HG02763 (cell line): ENCODE data around the gene DMRTC2.
A peak's percentile ranks its signal among the peaks of the same experiment; 100 is the strongest.
"Not testable (repeated sequence)": the region's sequence is repeated elsewhere in the genome, so short reads cannot be mapped to it uniquely, and the experiment has no call there.

Experiments used
- ATAC-seq: cut with Tn5 transposase; IDR thresholded peaks from one replicate; pipeline ENCODE4 v1.9.1; 2021; ENCODE audit warnings: mild to moderate bottlenecking, moderate library complexity; ENCODE audit not compliant: unreplicated experiment

DMRTC2 gene

DNA sequence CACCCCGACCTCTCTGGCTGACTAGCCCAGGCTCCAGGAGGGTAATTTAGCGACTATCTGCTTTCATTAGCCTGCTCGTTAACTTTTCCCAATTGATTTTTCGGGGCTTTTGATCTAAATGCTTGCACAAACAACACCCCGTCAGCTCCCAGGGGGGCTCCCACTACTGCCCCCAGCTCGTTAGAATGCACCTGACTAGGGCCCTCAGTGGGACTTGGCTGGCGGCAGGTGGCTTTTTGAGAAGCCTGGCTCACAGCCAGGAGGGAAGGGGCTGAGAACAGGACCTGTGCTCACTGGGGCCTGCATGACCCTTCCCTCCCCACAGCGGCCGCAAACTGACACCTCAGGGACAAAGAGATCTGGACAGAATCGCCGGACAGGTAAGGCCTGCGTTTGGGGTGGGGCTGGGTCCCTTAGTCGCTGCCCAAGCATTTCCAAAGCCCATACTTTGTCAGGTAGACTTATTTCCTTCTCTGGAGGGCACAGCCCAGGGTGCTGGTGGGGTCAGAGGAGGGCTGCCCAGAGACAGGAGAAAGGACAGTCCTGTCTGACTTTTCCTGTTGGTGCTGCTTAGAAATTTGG, 24.6 kb downstream of the DMRTC2 start:
- no peak for ATAC-seq

DNA sequence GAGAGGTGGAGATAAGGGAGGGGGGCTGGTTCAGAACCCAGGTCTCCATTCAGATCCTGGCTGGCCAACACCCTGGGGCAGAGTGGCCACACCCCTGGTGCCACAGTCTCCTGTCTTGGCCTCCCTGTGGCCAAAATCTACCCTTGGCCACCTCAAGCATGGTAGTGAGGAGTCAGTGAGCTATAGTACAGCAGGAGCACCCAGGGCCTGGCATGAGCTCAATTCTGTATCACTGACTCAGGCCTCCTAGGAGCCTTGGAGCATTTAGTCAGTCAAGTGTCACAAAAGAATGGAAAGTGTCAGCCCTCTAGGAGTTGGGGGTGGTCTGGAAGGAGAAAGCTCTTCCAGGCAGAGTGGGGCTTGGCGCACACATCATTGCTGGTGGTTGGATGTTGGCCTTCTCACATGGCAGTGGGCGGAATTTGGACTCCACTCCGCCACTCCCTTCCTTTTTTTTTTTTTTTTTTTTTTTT, 25.6 kb downstream of the DMRTC2 start:
- no peak for ATAC-seq

DNA sequence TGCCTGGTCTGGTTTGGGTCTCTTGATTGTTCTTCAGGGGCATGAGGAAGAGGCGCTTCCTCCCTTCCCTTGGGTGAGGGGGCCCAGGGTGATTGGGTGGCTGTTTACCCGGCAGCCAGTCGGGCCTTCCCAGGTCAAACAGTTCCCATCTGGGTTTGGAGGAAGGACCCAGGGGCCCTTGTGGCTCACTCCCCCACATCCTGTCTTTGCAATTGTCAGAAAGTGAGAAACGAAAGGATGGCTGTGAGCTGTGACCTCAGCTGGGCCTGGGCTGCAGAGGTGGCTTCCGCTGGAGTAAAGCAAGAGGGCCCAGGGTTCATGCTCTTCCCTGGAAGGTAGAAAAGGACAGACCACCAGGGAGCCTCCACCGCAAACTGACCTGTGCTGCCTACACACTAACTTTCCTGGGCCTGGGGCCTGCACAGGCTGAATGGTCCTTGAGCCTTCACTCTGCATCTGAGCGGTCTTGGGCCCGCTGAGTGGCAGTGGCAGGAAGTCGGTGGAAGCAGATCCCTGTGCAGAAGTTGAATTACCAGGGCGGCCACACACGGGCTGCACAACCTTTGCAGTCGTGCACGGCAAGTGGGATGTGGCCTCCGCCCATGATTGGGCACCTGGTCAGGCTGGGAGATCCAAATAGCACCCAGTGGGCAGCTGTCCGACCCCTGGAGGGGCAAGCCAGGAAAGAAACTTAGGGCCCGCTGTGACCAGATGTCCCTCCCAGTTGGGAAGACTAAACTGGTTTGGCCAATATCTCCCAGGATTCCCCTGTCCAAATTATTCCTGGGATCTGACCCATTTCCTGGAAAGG, 26.9 kb downstream of the DMRTC2 start:
- ATAC-seq: peak; percentile 51

DNA sequence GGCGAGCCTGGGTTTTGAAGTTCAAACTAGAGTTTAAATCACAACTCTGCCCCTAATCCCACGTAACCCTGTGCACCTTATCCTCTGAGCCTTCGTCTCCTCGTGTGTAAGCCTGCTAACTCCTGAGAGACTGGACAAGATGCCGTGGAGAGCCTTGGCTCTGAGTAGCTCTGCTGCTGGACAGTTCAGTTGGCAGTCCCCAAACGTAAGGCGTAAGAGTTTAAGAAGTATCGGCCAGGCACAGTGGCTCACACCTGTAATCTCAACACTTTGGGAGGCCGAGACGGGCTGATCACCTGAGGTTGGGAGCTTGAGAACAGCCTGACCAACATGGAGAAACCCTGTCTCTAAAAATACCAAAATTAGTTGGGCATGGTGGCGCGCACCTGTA, 27.5 kb downstream of the DMRTC2 start:
- no peak for ATAC-seq

DNA sequence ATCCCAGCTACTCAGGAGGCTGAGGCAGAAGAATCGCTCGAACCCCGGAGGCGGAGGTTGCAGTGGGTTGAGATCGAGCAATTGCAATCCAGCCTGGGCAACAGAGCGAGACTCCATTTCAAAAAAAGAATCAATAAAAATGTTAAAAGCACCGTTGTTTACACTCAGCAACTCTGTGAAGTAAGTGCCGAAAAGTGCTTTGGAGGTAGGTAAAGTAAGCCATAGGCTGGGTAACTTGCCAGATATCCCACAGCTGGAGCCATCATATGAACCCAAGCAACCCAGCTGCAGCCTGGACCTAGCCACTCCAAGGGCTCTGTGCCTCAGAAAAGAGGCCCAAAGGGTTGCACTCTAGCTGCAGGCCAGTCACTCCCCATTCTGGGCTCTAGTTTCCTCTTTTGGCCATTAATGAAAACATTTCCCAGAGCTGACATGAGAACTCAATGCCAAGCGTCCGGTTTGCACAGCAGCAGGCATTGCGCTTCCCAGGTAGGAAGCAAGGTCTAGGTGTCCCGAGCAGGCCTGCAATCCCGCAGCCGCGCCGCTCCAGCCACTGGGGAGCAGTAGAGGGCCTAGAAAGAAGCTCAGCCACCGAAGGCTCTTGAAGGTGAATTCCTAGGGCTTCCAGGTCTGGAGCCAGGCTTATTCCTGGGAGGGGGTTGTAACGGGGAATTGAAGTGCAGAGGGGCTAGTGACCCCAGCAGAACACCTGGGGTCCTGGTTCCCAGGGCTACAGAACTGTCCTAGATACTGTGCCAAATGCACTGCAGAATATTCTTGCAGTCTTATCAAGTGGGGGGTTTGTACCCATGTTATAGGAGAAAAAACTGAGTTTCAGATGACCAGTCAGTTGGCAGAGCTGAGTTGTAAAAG, 28.2 kb downstream of the DMRTC2 start:
- ATAC-seq: no peak

DNA sequence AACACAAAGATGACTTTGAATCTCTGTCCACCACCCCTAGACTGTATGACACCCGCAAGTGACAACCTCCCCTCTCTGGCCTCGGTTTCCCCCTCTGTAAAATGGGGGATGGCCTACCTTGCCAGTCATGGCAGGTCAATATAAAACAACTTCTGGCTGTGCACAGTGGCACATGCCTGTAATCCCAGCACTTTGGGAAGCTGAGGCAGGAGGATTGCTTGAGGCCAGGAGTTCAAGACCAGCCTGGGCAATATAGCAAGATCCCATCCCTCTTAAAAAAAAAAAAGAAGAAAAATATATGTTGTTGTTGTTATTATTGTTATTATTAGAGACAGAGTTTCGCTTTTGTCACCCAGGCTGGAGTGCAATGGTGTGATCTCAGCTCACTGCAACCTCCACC, 31.1 kb downstream of the DMRTC2 start:
- ATAC-seq: not testable (repeated sequence)

DNA sequence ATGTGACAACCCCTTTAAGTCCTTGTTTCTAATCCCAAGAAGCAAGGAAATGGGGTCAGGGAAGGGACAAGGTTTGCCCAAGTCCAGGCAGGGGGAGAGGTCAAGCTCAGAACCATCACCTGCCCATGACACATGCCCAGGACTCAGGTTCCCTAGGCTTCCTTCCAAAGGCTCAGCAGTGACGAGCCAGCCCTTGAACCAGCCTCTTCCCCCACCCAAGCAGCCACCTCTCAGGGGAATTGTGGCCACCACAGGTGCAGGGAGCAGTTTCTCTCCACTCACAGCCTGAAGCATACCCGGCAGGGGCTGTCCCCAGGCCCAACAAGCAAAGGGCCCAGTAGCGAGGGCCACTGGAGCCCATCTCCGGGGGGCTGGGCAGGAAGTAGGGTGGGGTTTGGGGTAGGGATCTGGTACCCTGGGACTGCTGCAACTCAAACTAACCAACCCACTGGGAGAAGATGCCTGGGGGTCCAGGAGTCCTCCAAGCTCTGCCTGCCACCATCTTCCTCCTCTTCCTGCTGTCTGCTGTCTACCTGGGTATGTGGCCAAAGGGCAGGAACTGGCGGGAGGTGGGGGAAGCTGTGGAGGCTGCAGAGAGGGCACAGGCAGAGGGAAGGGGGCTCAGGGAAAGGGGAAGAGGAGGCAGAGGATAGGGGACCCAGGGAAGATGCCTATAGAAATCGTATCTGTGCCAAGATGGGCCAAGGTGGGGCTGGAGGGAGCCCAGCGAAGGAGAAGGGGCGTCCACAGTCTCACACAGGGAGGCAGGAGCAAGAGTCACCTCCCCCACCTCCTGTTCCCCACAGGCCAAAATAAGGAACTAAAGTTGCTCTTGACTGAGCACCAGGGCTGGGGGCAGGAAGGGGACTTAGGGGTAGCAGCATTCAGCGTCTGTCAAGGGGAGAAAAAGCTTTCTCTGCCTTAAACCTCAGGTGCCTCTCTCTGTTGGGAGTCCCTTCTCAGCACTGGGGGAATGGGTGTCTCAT, 32.3 kb downstream of the DMRTC2 start, which contains the start of gene CD79A:
CD79A (plus strand) TSS at position 433 of the 986 bp plus-strand sequence; CDS start at position 459, 26 bp downstream.
- peak; percentile 73 for ATAC-seq

DNA sequence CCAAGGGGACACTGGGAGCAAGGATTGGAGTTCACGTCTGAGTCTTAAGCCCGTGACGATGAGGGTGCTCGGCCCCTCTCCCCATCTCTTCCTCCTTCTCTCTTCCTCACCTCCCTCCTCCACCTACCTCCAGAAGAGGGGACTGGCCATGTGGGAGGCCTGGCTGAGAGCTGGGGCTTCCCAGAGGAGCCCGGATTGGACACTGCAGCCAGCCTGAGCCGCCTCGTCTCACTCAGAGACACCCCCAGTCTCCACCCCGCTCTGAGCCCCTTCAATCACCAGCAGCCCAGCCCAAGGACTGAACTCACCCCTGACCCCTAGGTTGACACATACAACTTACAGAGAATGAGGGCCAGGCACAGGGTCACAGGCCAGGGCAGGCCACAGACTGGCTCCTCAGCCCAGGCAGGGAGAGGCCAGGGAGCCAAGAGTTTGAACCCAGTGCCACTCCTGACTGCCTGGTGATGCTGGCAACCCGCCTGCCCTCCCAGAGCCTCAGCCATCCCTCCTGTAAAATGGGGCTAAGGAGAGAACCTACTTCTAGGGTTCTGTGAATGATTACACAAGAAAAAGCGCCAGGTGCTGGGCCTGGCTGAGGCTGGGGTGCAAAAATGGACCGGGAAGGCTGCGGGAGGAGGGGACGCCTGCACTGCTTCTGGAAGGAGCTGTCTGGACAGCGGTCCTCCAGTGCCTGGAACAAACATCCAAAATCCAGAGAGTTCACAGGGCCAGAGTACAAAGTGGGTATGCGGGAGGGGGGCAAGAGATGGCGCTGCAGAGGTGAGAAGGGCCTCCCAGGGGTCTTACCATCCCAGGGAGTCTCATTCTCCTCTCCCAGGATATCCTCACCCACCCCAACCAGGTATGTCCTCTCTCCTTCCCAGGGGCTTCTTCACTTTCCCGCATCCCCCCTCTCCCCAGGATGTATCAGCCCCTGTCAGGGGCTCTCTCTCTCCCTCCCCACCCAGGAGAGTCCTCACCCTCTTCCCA, 33.4 kb downstream of the DMRTC2 start:
- no peak for ATAC-seq

DNA sequence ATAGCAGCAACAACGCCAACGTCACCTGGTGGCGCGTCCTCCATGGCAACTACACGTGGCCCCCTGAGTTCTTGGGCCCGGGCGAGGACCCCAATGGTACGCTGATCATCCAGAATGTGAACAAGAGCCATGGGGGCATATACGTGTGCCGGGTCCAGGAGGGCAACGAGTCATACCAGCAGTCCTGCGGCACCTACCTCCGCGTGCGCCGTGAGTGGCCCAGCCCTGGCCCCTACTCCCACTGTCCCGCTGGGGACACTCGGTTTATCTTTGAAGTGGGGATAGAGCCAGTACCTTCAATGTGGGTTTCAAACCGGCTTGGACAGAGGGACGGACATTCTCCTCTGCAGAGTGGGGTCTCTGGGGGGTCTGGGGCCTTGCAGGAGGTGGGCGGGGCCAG, 34.2 kb downstream of the DMRTC2 start:
- ATAC-seq: no peak

DNA sequence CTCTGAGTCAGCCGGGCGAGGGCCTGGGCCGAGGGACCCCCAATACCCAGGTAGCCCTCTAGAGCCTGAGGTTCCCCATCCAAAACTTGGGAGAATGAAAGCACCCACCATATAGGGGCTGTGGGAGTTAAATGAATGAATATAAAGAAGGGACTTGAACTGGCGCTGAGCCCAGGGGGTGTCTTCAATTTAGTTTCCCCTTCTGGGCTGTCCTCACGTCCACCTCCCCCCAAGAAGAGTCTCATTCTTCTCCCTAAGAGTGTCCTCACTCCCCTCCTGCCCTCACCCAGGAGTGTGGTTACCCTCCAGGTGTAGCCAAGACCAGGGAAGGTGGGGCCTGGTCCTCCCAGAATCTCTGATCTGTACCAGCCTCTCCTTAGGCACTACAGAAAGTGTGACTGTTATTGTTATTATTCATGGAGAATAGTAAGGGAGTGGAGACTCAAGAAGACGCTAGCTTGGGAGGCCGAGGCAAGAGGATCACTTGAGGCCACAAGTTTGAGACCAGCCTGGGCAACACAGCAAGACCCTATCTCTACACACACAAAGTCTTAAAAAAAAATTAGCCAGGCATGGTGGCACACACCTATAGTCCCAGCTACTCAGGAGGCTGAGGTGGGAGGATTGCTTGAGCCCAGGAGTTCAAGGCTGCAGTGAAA, 35.0 kb downstream of the DMRTC2 start:
- no peak for ATAC-seq

DNA sequence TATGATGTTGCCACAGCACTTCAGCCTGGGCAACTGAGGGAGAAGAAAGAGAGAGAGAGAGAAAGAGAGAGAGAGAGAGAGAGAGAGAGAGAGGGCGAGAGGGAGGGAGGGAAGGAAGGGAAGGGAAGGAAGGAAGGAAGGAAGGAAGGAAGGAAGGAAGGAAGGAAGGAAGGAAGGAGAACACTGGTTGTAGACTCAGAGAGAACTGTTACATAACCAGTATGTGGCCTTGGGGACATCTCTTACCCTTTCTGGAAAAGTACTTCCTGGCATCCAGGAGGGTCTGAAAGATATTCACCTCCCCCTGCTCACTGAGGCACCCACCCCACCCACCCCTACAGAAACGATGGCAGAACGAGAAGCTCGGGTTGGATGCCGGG, 35.5 kb downstream of the DMRTC2 start:
- ATAC-seq: no peak

DNA sequence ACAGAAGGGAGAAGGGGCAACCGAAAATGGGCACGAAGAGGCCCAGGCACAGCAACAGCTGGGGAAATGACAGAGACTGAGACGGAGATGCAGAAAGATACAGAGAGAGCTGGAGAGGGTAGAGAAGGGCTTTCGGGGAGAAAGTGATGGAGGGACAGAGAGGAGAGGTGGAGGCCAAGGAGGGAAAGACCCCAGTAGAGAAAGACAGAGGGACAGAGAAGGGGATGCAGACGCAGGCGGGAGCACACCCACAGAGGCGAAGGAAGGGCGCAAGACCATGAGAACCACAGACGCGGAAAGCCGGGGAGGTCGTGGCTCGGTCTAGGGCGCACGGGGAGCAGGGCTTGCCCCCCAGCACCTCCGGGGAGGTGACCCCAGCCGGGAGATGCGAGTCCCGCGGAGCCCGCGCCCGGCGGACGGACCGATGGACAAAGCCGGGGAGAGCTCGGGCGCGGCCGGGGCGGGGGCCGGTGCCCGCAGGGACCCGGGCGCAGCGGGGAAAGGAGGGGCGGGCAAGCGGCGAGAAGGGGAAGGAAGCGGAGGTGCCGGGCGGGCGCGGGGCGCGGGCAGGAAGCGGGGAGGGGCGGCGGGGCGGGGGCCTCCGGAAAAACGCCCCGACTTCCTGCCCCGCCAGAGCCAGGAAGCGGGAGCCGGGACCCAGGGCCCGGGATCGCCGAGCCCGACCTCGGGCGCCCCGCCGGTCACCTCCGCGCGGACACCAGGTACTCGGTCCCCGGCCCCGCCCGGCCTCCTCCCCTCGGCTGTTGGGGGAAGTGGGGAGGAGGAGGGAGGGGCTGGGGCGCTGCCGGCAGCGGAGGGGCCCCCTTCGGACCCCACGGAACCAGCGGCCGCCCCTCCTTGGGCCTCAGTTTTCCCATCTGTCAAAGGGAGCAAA, 38.0 kb downstream of the DMRTC2 start, which contains the start of gene ARHGEF1:
ARHGEF1 (plus strand) TSS at position 617 of the 895 bp plus-strand sequence. CDS start 4,899 bp downstream, outside the sequence.
- no peak for ATAC-seq

DNA sequence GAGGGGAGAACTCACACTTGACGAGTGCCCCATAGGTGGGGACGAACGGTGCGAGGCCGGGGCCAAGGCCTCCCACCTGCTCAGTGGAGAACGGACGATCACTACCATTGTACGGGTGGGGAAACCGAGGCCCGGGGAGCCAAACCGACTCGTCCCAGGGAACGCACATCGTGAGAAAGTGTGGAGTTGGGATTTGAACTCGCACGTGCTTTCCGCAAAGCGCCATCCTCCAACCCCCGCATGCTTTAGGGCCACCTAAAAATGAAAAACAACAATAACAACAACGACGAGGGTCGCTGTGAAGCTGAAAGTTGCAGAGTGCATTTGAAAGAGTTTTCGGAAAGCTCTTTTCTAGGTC, 38.6 kb downstream of the DMRTC2 start:
- ATAC-seq: no peak

DNA sequence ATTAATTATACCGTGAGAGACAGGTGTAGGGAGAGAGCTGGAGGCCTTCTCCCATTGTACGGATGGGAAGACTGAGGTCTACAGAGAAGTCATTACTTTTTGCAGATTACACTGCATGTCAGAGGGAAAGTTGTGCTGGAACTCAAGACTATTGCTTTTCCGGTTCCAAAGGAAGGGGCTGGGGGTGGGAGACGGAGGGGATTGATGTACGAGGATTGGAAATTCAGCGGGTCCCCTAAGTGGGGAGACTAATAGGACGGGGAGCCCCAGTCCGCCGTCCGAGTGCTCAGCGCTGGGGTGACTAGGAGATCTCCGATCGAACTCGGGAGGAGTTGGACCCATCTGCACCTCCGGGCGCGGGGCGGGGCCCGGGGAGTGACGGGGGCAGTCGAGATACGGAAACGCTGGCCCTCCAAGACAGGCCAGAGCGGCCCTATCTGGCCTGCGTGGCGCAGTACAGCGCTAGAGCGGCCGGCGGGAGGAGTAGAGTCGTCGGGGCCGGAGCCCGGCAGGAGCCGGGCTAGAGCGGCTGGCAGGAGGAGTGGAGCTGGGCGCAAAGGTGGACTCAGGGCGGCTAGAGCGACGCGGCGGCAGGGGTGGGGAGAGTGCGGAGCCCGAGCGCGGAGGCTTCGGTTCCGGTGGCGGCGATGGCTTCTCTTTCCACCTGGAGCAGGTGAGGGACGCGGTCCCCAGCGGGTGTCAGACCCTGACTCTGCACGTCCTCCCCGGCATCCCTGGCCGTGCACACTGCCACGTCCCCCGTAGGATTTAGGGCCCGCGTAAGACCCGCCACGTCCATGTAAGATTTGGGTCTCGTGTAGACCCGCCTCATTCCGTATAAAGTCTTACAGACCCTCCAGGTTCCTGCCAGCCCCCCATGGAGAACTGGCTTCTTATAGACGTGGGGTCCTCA, 39.2 kb downstream of the DMRTC2 start:
- peak; percentile 75 for ATAC-seq

DNA sequence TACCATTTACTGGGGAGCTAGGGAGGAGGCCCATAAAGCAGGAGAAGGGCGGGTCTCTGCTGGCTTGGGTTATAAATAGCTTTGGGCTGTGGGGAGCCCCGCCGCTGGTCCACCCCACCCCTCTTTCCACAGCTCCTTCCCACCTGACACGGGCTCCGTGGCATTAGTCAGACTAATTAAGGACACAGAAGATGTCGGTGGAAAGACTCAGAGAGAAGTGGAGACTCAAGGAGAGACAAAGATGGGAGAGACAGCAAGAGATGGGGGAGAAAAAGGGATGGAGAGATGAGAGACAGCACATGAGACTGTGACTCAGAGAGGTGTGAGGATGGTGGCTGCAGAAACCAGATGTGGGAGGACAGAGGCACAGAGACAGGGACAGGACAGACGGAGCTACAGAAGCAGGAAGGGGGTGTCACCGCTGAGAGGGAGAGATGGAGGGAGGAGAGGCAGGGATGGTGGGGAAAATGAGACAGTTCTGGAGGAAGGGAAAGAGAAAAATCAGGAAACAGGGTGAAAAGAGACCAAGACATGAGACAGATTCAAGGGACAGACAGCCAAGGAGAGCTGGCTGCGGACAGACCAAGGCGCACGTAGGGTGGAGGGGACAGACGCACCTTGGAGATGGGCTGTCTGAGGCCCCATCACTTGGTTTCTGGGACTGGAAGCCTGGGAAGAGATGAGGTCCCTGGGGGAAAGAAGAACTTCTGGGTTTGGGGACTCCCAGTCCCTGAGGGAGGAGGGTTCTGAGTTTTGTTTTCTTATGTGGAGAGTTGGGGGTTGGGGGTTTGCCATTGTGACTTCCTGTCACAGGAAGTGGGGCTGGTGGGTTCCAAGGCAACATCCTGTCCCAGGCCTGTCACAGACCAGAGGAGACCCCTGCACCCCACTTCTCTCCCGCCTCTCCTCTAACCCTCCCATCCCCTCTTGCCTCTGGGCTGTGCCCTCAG, 42.2 kb downstream of the DMRTC2 start:
- ATAC-seq: no peak
